ENCODE results near the gene CENPB. TPM values are rescaled to one million over a fixed set of nuclear protein-coding genes. Genes with fewer than 3 reads are reported as not detected.

CENPB gene
- total and polyA plus RNA-seq, 10 of the 15 experiments (the other 5 are each of a cell fraction or from before 2014, with no cell fraction given), result 0.16 to 71.2 (median 14.0) TPM

- H3K79me2 ChIP-seq (ENCODE audit: control insufficient read depth, insufficient read depth, low read length), result no peaks in the 10 kb centered on the region
- 78% methylated on average over 7 of the region's 7 CpGs for WGBS (ENCODE audit: insufficient coverage, insufficient replicate concordance, low lambda C conversion rate, missing lambda C conversion rate)
- ChIA-PET CTCF (interaction anchor here (0.8 to 4.1 kb wide), 2 partner anchors 10 to 12 kb away, joined by 3 to 52 read pairs; partner anchors contain the start of gene ADISSP), RAD21 (ENCODE audit: unreplicated experiment) (no interaction called here), SMC1A (ENCODE audit: uncharacterized antibody, unreplicated experiment) (no interaction called here), POLR2A (no interaction called here)
- intact Hi-C loops (cut with micrococcal nuclease; ENCODE audit: unreplicated experiment) (no loop called here), in situ Hi-C loops (cut with MboI) (no loop called here)
- H3K4me3 ChIP-seq, result no peak overlapping the region
- no peak for TF ChIP-seq TBL1XR1 (IDR thresholded peaks at IDR 0.05; ENCODE audit: low read depth, low read length)
- TF ChIP-seq CEBPB (IDR thresholded peaks at IDR 0.05; ENCODE audit: borderline replicate concordance in 1 of 2, low read depth in 2 of 2, low read length in 2 of 2), result no peak
- no peak for TF ChIP-seq RCOR1 (conservative IDR thresholded peaks at IDR 0.05; ENCODE audit: low read depth, low read length)
- no peak for TF ChIP-seq JUND (IDR thresholded peaks at IDR 0.05; ENCODE audit: low read depth, low read length)
- no peak for TF ChIP-seq CHD2 (IDR thresholded peaks at IDR 0.05; ENCODE audit: borderline replicate concordance, low read depth, low read length)
- TF ChIP-seq SUPT20H (IDR thresholded peaks at IDR 0.05; ENCODE audit: borderline replicate concordance, control insufficient read depth, low read depth, low read length), result no peak
- no peak for TF ChIP-seq JUNB (IDR thresholded peaks at IDR 0.05)
- no peak for TF ChIP-seq HCFC1 (IDR thresholded peaks at IDR 0.05; ENCODE audit: low read length)
- no peak for TF ChIP-seq SREBF2 (IDR thresholded peaks at IDR 0.05; ENCODE audit: low read length)
- no peak for TF ChIP-seq TARDBP (IDR thresholded peaks at IDR 0.05; ENCODE audit: borderline replicate concordance)
- no peak for TF ChIP-seq ATF7 (IDR thresholded peaks at IDR 0.05; ENCODE audit: low read depth)
- no peak for TF ChIP-seq SMAD5 (IDR thresholded peaks at IDR 0.05; ENCODE audit: low read depth)
- TF ChIP-seq SMC3 (IDR thresholded peaks at IDR 0.05; ENCODE audit: borderline replicate concordance, low read length), result no peak
- TF ChIP-seq RBBP5 (conservative IDR thresholded peaks at IDR 0.05), result no peak
- TF ChIP-seq ZBED1 (IDR thresholded peaks at IDR 0.05; ENCODE audit: borderline replicate concordance), result no peak
- TF ChIP-seq ETV6 (conservative IDR thresholded peaks at IDR 0.05 in 1 of 2, IDR thresholded peaks at IDR 0.05 in 1 of 2; ENCODE audit: borderline replicate concordance in 1 of 2, low read depth in 1 of 2), result no peak
- no peak for TF ChIP-seq SP1 (IDR thresholded peaks at IDR 0.05; ENCODE audit: low read depth, low read length)
- no peak for TF ChIP-seq YY1 (IDR thresholded peaks at IDR 0.05; ENCODE audit: low read depth, low read length)
- DNase-seq (ENCODE audit: low read depth, low spot score), result no peak
- no peak overlapping the region for H2AFZ ChIP-seq (ENCODE audit: control insufficient read depth, low read depth, low read length)
- H3K27me3 ChIP-seq (replicated peaks in 1 of 2; ENCODE audit: control insufficient read depth in 2 of 2, insufficient read depth in 2 of 2, low read length in 1 of 2), result no peaks in the 10 kb centered on the region
- H4K20me1 ChIP-seq (ENCODE audit: control insufficient read depth, insufficient read depth), result no peaks in the 10 kb centered on the region
- FAIRE-seq, result no peak
- no peak overlapping the region for H3K9ac ChIP-seq (ENCODE audit: control insufficient read depth, insufficient read depth, low read length)
- no peak overlapping the region for H3K4me2 ChIP-seq (ENCODE audit: control insufficient read depth, insufficient read depth)
- H3K36me3 ChIP-seq (ENCODE audit: control insufficient read depth in 2 of 2, insufficient read depth in 2 of 2, low read length in 1 of 2), result peaks cover 0 to 2% of the 10 kb centered on the region in 2 experiments; a peak in 1 of 4 replicates
- H3K9me3 ChIP-seq (replicated peaks; ENCODE audit: control insufficient read depth, insufficient read depth, low read length), result no peaks in the 10 kb centered on the region
- BruUV-seq (replicated peaks), result no TSS peak
- no peak for ATAC-seq
- H3K27ac ChIP-seq (ENCODE audit: control insufficient read depth, insufficient read depth), result no peak overlapping the region
- H3K4me1 ChIP-seq (ENCODE audit: control insufficient read depth, insufficient read depth, low read length), result no peaks in the 10 kb centered on the region
These were observed 31.3 kb downstream of the CENPB start for GRCh38 chr20:3755269-3755668.
